Gastrocnemius medialis (tissue), 4 donors: Measurements from ENCODE around the gene GPR87. TPM values are rescaled to one million over a fixed set of nuclear protein-coding genes. Genes with fewer than 3 reads are reported as not detected.

Source experiments
- ATAC-seq, 2 donors: fragments of 150-250 bp; one replicate each; pipeline ENCODE4 v1.9.1; 2016
- DNase-seq, 2 donors: peaks; one replicate each; pipeline ENCODE4 v3.0.0-alpha.2; 2019
- H3K27ac ChIP-seq, 4 donors: fragments of 200-600 bp; sonication (generic); 1 replicate in 1 of 4; 2 replicates in 3 of 4; pipeline ENCODE4 v1.5.1; 2016 to 2018; ENCODE audit warnings: mild to moderate bottlenecking in 2 of 4, moderate library complexity in 1 of 4
- H3K27me3 ChIP-seq, 3 donors: fragments of 200-600 bp; sonication (generic) in 2 of 3; 1 replicate in 1 of 3; 2 replicates in 2 of 3; pipeline versions ENCODE4 v1.5.1 to v1.6.0; 2016 to 2019; ENCODE audit warnings: mild to moderate bottlenecking in 1 of 3, moderate library complexity in 1 of 3
- H3K36me3 ChIP-seq, 2 donors: fragments of 200-600 bp; sonication (generic) in 1 of 2; one replicate each; pipeline ENCODE4 v1.5.1; 2017 to 2018
- H3K4me1 ChIP-seq, 2 donors: fragments of 200-600 bp; sonication (generic) in 1 of 2; one replicate each; pipeline ENCODE4 v1.5.1; 2016 to 2017; ENCODE audit warnings: mild to moderate bottlenecking in 2 of 2
- H3K4me3 ChIP-seq, 4 donors: fragments of 200-600 bp; sonication (generic) in 3 of 4; 1 replicate in 1 of 4; 2 replicates in 3 of 4; pipeline ENCODE4 v1.5.1; 2016 to 2019; ENCODE audit warnings: mild to moderate bottlenecking in 2 of 4
- H3K9me3 ChIP-seq, 3 donors: fragments of 200-600 bp; sonication (generic) in 2 of 3; 1 replicate in 1 of 3; 2 replicates in 2 of 3; pipeline ENCODE4 v1.5.1; 2016 to 2019
- POLR2A ChIP-seq, 2 donors: fragments of 450-650 bp; IDR thresholded peaks; one replicate each; pipeline ENCODE4 v1.6.1; 2017; ENCODE audit warnings: antibody characterized with exemption in 2 of 2, mild to moderate bottlenecking in 2 of 2, moderate library complexity in 2 of 2
- in situ Hi-C, 4 donors: fragments of 200-750 bp; cut with MboI; loops; one replicate each; pipeline versions ENCODE4 v1.15.0 to v1.8.0; 2017; ENCODE audit warnings: low sequenced_read_pairs in 4 of 4
- intact Hi-C: fragments of 100-400 bp; cut with DNase I; formaldehyde crosslinking; loops from one replicate; pipeline ENCODE4 v1.15.1; 2023; ENCODE audit warnings: low total_unique reads
- total RNA-seq, 4 donors: library from RNA; depleted of rRNA; stranded (reverse); fragments of >200 nt; gene quantifications; one replicate each; pipeline versions ENCODE4 v1.1.0 to v1.2.3, GENCODE V29; 2016
- TF ChIP-seq, protein P1 (sequence below), 5 experiments: fragments of 450-650 bp in 3 of 5; fragments of 200-600 bp in 2 of 5; sonication (generic) in 2 of 5; IDR thresholded peaks in 4 of 5; conservative IDR thresholded peaks in 1 of 5; 1 replicate in 4 of 5; 2 replicates in 1 of 5; pipeline ENCODE4 v1.5.1; 2016 to 2019; ENCODE audit warnings: antibody characterized with exemption in 5 of 5, mild to moderate bottlenecking in 3 of 5, moderate library complexity in 3 of 5

Gene GPR87
- total RNA-seq, 4 donors from 2014 or later: not detected

DNA sequence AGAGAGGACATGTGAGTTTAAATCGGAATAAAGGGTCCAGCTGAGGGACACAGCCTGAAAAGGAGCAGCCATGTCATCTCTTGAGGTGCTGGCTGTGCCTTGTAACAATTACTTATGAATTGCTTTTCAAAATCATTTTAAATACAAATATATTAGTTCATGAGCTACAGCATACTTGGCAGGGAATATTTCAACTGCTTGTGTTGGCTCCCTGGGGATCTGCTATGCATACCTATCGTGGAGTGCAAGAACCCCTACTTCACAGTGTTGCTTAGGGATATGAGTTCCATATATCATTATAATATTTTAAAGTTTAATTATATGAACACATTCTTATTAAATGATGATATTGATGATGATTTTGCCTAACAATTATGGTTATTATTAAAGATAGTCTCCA, 19.2 kb downstream of the GPR87 start:
- DNase-seq (no peak), ATAC-seq (no peak)
- no peak overlapping the region for H3K4me3 ChIP-seq
- no peaks in the 10 kb centered on the region for H3K27me3 ChIP-seq
- H3K4me1 ChIP-seq: no peaks in the 10 kb centered on the region
- intact Hi-C loops (no loop called here), in situ Hi-C loops (no loop called here)
- no peaks in the 10 kb centered on the region for H3K36me3 ChIP-seq
- H3K9me3 ChIP-seq: no peaks in the 10 kb centered on the region
- H3K27ac ChIP-seq: no peak overlapping the region
- TF ChIP-seq, protein P1, sequence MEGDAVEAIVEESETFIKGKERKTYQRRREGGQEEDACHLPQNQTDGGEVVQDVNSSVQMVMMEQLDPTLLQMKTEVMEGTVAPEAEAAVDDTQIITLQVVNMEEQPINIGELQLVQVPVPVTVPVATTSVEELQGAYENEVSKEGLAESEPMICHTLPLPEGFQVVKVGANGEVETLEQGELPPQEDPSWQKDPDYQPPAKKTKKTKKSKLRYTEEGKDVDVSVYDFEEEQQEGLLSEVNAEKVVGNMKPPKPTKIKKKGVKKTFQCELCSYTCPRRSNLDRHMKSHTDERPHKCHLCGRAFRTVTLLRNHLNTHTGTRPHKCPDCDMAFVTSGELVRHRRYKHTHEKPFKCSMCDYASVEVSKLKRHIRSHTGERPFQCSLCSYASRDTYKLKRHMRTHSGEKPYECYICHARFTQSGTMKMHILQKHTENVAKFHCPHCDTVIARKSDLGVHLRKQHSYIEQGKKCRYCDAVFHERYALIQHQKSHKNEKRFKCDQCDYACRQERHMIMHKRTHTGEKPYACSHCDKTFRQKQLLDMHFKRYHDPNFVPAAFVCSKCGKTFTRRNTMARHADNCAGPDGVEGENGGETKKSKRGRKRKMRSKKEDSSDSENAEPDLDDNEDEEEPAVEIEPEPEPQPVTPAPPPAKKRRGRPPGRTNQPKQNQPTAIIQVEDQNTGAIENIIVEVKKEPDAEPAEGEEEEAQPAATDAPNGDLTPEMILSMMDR (IDR thresholded peaks at IDR 0.05 in 4 of 5, conservative IDR thresholded peaks at IDR 0.05 in 1 of 5): no peak
- no peak for TF ChIP-seq POLR2A (IDR thresholded peaks at IDR 0.05)

DNA sequence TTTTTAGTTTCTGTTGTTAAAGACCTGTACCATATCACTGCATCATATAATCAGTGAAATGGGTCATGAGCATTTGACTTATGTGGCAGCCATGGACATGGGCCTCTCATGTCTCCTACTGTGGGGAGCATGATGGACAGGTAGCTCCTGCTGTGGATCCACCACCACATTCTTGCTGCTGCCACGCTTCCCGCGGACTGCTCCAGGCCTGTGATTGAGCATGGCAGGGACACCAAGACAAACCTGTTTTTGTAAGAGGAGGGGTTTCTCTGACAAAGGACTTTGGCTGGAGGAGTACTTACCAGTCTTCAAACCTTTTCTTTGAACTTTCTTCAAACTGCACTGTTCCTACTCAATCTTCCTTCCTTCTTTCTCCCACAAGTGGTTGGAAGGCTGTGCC, 20.4 kb downstream of the GPR87 start:
- intact Hi-C loops: no loop called here
- in situ Hi-C loops: no loop called here

DNA sequence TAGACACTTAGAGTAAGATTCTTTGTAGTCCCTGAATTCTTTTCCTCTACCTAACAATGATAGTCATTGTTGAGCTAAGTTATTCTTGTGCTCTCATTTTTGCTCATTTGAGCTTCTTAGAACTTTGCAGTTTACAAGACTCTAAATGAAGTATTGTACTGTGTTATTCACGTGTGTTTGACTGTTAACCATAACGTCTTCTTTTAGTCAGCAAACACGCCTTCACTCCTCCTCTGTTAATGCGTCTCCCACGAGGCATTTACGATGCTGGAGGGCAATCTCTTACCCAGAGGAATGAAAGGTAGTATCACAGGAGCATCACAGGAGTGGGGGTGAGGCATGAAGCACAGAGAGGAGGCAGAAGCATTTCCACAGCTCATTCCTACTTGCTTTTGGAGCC, 23.5 kb downstream of the GPR87 start:
- Histone ChIP-seq H3K27ac (no peak overlapping the region), H3K36me3 (no peaks in the 10 kb centered on the region), H3K4me3 (no peak overlapping the region), H3K27me3 (no peaks in the 10 kb centered on the region), H3K9me3 (no peaks in the 10 kb centered on the region), H3K4me1 (no peaks in the 10 kb centered on the region)
- in situ Hi-C loops: no loop called here
- DNase-seq (no peak), ATAC-seq (no peak)
- TF ChIP-seq, protein P1 (IDR thresholded peaks at IDR 0.05 in 4 of 5, conservative IDR thresholded peaks at IDR 0.05 in 1 of 5): no peak
- TF ChIP-seq POLR2A (IDR thresholded peaks at IDR 0.05): no peak
- intact Hi-C loops: no loop called here

More for the DNA sequence above, 20.4 kb downstream of the GPR87 start:
- H3K27me3 ChIP-seq: no peaks in the 10 kb centered on the region
- no peak overlapping the region for H3K4me3 ChIP-seq
- no peak overlapping the region for H3K27ac ChIP-seq
- H3K9me3 ChIP-seq: no peaks in the 10 kb centered on the region
- DNase-seq (no peak), ATAC-seq (no peak)
- TF ChIP-seq POLR2A (IDR thresholded peaks at IDR 0.05): no peak
- TF ChIP-seq, protein P1 (IDR thresholded peaks at IDR 0.05 in 4 of 5, conservative IDR thresholded peaks at IDR 0.05 in 1 of 5): no peak
- no peaks in the 10 kb centered on the region for H3K4me1 ChIP-seq
- H3K36me3 ChIP-seq: no peaks in the 10 kb centered on the region

DNA sequence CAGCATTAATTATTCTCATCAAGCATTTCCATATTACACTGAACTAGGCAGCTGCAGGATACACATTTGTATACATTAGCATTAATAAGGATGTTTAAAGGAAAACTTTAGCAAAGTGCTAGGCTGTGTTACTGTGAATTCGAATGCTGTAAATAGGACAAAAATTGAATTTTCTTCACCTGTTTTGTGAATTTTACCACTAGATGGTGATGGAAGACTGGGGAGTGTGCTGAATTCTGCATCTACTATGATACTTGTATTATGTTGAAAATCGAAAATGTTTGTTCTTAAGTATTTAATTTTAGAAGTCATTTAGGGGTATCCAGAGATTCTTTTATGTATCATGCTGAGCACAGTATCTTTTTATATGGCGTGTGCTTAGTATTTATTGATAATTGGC, 25.9 kb downstream of the GPR87 start:
- H3K36me3 ChIP-seq: no peaks in the 10 kb centered on the region
- no peaks in the 10 kb centered on the region for H3K9me3 ChIP-seq
- intact Hi-C loops (no loop called here), in situ Hi-C loops (no loop called here)
- H3K27me3 ChIP-seq: no peaks in the 10 kb centered on the region
- no peak overlapping the region for H3K4me3 ChIP-seq
- H3K27ac ChIP-seq: no peak overlapping the region
- TF ChIP-seq POLR2A (IDR thresholded peaks at IDR 0.05): no peak
- TF ChIP-seq, protein P1 (IDR thresholded peaks at IDR 0.05 in 4 of 5, conservative IDR thresholded peaks at IDR 0.05 in 1 of 5): no peak
- no peaks in the 10 kb centered on the region for H3K4me1 ChIP-seq
- DNase-seq: no peak
- ATAC-seq: no peak

DNA sequence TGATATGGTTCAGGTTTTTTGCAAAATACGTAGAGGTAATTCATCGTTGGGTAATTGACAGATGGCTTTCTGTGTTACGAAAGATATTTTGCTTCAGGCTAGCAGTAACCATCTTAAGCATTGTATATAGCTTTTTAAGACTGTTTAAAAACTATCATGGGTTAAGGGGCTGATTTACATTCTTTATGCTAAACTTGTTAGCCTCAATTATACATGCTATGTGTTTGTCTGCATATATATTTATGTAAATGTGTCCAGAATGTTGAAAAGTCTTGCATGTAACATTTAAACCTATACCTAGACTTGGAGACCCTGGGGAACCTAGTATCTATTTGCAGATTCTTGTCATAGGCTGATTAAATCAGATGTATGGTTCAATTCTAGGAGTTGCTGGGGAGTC, 27.2 kb downstream of the GPR87 start:
- in situ Hi-C loops (loop anchor here in 1 of 4 donors (10.0 kb wide), 1 partner anchor 65 kb away; no protein-coding TSS in a partner anchor), intact Hi-C loops (no loop called here)
- ATAC-seq: no peak

More for the DNA sequence above, 27.2 kb downstream of the GPR87 start:
- Histone ChIP-seq H3K4me1 (no peaks in the 10 kb centered on the region), H3K9me3 (no peaks in the 10 kb centered on the region), H3K4me3 (no peak overlapping the region), H3K36me3 (no peaks in the 10 kb centered on the region), H3K27ac (no peak overlapping the region), H3K27me3 (no peaks in the 10 kb centered on the region)
- no peak for DNase-seq
- TF ChIP-seq POLR2A (IDR thresholded peaks at IDR 0.05): no peak
- TF ChIP-seq, protein P1 (IDR thresholded peaks at IDR 0.05 in 4 of 5, conservative IDR thresholded peaks at IDR 0.05 in 1 of 5): no peak
